ENCODE data around the gene TOGARAM1.

GRCh38 chr14:44960146-44960545, 1.8 kb upstream of the TOGARAM1 start:
- no peak for TF ChIP-seq CTCF (IDR thresholded peaks at IDR 0.05; ENCODE audit: insufficient read depth, low read length, poor library complexity, severe bottlenecking)
- TF ChIP-seq EZH2phosphoT487 (conservative IDR thresholded peaks at IDR 0.05; ENCODE audit: low read length): no peak
